Spleen (tissue), 11 donors: Measurements from ENCODE around the gene SLC25A1. TPM values are rescaled to one million over a fixed set of nuclear protein-coding genes. Genes with fewer than 3 reads are reported as not detected.

ENCODE experiments used
- DNase-seq: peaks from one replicate; pipeline ENCODE4 v3.0.0-alpha.2; 2020
- H3K27ac ChIP-seq, 8 donors: fragments of 200-600 bp; sonication (generic) in 7 of 8; 1 replicate in 4 of 8; 2 replicates in 4 of 8; pipeline versions ENCODE4 v1.5.0 to v1.8.0; 2016 to 2021; ENCODE audit warnings: inconsistent platforms in 4 of 8, mild to moderate bottlenecking in 4 of 8, moderate library complexity in 1 of 8
- H3K27me3 ChIP-seq, 7 donors: fragments of 200-600 bp; sonication (generic) in 6 of 7; replicated peaks in 1 of 7; 1 replicate in 4 of 7; 2 replicates in 3 of 7; pipeline versions ENCODE4 v1.5.0 to v1.8.0; 2016 to 2021; ENCODE audit warnings: inconsistent platforms in 3 of 7, mild to moderate bottlenecking in 1 of 7
- H3K36me3 ChIP-seq, 6 donors: fragments of 200-600 bp; sonication (generic) in 5 of 6; 1 replicate in 4 of 6; 2 replicates in 2 of 6; pipeline versions ENCODE4 v1.5.0 to v1.8.0; 2016 to 2021; ENCODE audit warnings: inconsistent platforms in 2 of 6
- H3K4me1 ChIP-seq, 6 donors: fragments of 200-600 bp; sonication (generic) in 5 of 6; 1 replicate in 3 of 6; 2 replicates in 3 of 6; pipeline versions ENCODE4 v1.5.0 to v1.8.0; 2016 to 2021; ENCODE audit warnings: inconsistent platforms in 3 of 6
- H3K4me3 ChIP-seq, 8 donors: fragments of 200-600 bp; sonication (generic) in 7 of 8; 1 replicate in 4 of 8; 2 replicates in 4 of 8; pipeline versions ENCODE4 v1.5.0 to v1.8.0; 2016 to 2021; ENCODE audit warnings: inconsistent platforms in 4 of 8, mild to moderate bottlenecking in 4 of 8, moderate library complexity in 2 of 8
- H3K9me3 ChIP-seq, 8 donors: fragments of 200-600 bp; sonication (generic) in 7 of 8; 1 replicate in 4 of 8; 2 replicates in 4 of 8; pipeline versions ENCODE4 v1.5.0 to v1.8.0; 2016 to 2021; ENCODE audit warnings: inconsistent platforms in 4 of 8
- POLR2A ChIP-seq, 3 donors: fragments of 450-650 bp; IDR thresholded peaks; one replicate each; pipeline ENCODE4 v1.5.1; 2017; ENCODE audit warnings: antibody characterized with exemption in 3 of 3, mild to moderate bottlenecking in 1 of 3
- POLR2AphosphoS5 ChIP-seq, 3 donors: sonication (generic); formaldehyde crosslinking; IDR thresholded peaks; one replicate each; pipeline ENCODE4 v1.5.1; 2017; ENCODE audit warnings: antibody characterized with exemption in 3 of 3
- WGBS, 5 donors: extraction: QIAGEN DNeasy Blood & Tissue Kit in 3 of 5; methylation state at CpG; one replicate each; pipeline versions ENCODE4 v1.1.5 to v1.1.7; 2013 to 2018; 5-methylcytosine and 5-hydroxymethylcytosine counted together
- intact Hi-C: fragments of 100-400 bp; cut with DNase I; formaldehyde crosslinking; loops from one replicate; pipeline ENCODE4 v1.15.0; 2023; ENCODE audit warnings: low total_unique reads
- polyA plus RNA-seq, 3 donors: library from polyadenylated mRNA; stranded (reverse); fragments of 200-250 nt; gene quantifications; one replicate each; pipeline ENCODE4 v1.2.1, GENCODE V29; 2013
- total RNA-seq, 7 donors: library from RNA; depleted of rRNA in 3 of 7; stranded (reverse); fragments of >200 nt in 3 of 7; fragmentation: NEBNext Ultra II Directional in 4 of 7; extraction: Animal tissue kit (Norgen Biotek cat#: 25700) in 4 of 7; gene quantifications; one replicate each; pipeline versions ENCODE4 v1.1.0 to v1.2.1, GENCODE V29; 2016 to 2021
- TF ChIP-seq, protein P1 (sequence below), 11 experiments: fragments of 200-600 bp in 7 of 11; fragments of 450-650 bp in 4 of 11; sonication (generic) in 4 of 11; IDR thresholded peaks in 8 of 11; conservative IDR thresholded peaks in 3 of 11; 1 replicate in 7 of 11; 2 replicates in 4 of 11; pipeline versions ENCODE4 v1.4.0 to v1.8.0; 2016 to 2021; ENCODE audit warnings: antibody characterized with exemption in 11 of 11, inconsistent platforms in 4 of 11, mild to moderate bottlenecking in 1 of 11
- donor health status: healthy with polysubstance abuse.
- donor health status: DM: no; HTN: no; CAD: no; lungs with moderate emphysema.
- donor health status: DM: no; HTN: no; CAD: no.
- donor health status: Bipolar disorder and iron deficiency.
- donor health status: healthy.
- donor health status: DM: no; HTN: no; CAD: no.
- donor health status: DM: yes; HTN: yes; CAD: no.

The SLC25A1 gene
- total and polyA plus RNA-seq, 10 donors = 23.5 to 59.7 (median 35.9) TPM

DNA sequence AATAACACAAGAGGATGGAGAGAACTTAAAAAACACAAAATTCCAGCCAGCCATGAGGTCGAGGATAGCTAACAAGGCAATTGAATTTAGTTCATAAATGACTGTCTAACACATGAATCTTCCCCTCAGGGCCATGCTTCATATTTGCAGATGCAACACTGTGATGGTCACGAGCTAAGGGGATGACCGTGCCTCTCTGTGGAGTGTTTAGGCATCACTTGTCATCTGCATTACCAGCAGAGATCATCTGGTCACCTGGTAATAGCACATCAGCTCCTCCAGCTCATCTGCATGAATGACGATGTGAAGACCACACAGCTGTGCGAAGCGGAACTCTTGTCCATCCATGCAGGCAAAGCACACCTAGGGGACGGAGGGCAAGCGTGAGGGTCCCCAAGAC lies 20.9 kb upstream of the SLC25A1 start:
- no peak for TF ChIP-seq POLR2AphosphoS5 (IDR thresholded peaks at IDR 0.05)
- TF ChIP-seq, protein P1, sequence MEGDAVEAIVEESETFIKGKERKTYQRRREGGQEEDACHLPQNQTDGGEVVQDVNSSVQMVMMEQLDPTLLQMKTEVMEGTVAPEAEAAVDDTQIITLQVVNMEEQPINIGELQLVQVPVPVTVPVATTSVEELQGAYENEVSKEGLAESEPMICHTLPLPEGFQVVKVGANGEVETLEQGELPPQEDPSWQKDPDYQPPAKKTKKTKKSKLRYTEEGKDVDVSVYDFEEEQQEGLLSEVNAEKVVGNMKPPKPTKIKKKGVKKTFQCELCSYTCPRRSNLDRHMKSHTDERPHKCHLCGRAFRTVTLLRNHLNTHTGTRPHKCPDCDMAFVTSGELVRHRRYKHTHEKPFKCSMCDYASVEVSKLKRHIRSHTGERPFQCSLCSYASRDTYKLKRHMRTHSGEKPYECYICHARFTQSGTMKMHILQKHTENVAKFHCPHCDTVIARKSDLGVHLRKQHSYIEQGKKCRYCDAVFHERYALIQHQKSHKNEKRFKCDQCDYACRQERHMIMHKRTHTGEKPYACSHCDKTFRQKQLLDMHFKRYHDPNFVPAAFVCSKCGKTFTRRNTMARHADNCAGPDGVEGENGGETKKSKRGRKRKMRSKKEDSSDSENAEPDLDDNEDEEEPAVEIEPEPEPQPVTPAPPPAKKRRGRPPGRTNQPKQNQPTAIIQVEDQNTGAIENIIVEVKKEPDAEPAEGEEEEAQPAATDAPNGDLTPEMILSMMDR (IDR thresholded peaks at IDR 0.05 in 8 of 11, conservative IDR thresholded peaks at IDR 0.05 in 3 of 11) = no peak
- no peak for TF ChIP-seq POLR2A (IDR thresholded peaks at IDR 0.05)
- peaks cover 0 to 8% (median 2%) of the 10 kb centered on the region in 6 donors for H3K4me1 ChIP-seq
- H3K36me3 ChIP-seq = peaks cover 0 to 93% (median 0%) of the 10 kb centered on the region in 6 donors
- H3K9me3 ChIP-seq = no peaks in the 10 kb centered on the region
- no peak for DNase-seq
- no peak overlapping the region for H3K27ac ChIP-seq
- intact Hi-C loops = no loop called here
- H3K27me3 ChIP-seq = no peaks in the 10 kb centered on the region
- WGBS, 5 donors = 84 to 94% (median 91%) methylated on average over 8 of the region's 8 CpGs
- no peak overlapping the region for H3K4me3 ChIP-seq

GRCh38 chr22:19197997-19198865 lies 19.7 kb upstream of the SLC25A1 start:
- Histone ChIP-seq H3K4me3 (no peak overlapping the region), H3K9me3 (no peaks in the 10 kb centered on the region), H3K27ac (no peak overlapping the region), H3K4me1 (peaks cover 0 to 8% (median 2%) of the 10 kb centered on the region in 6 donors), H3K36me3 (peaks cover 0 to 93% (median 0%) of the 10 kb centered on the region in 6 donors), H3K27me3 (no peaks in the 10 kb centered on the region)
- intact Hi-C loops = no loop called here
- DNase-seq = no peak
- TF ChIP-seq, protein P1 (IDR thresholded peaks at IDR 0.05 in 8 of 11, conservative IDR thresholded peaks at IDR 0.05 in 3 of 11) = no peak
- TF ChIP-seq POLR2AphosphoS5 (IDR thresholded peaks at IDR 0.05) = no peak
- WGBS, 5 donors = 87 to 93% (median 90%) methylated on average over 10 of the region's 10 CpGs

DNA sequence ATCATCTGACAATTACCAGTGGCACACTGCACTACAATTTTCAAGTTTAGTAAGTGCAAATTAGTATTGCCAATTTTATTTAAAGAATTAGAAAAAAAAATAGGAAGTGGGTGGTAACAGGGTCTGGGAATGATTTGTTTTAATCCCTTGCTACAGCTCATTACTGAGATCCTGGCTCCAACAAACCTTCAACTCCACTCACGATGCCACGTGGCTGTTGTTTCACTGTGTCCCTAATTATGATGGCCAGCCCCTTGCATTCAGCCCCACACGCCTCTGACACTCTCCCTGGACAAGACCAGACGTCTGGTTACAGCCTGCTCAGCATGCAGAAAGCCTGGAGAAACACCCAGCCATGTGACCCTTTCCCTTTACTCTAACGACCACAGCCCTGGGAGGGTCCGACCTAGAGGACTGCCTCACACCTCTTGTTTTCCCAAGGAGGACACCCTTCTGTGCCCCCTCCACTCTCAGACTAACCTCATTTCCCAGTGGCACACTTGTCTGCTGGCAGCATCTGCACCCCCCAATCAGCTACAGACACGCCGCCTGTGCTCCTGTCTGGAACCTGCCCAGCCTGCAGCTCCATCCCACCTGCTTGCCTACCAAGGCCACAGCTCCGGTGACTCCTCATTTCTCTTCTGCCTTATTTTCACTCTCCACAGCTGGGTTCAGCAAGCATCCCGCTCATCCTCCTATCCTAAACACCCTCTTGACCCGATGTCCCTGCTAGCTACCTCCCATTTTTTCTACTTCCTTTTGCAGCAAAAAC lies 18.5 kb upstream of the SLC25A1 start:
- intact Hi-C loops = no loop called here
- TF ChIP-seq, protein P1 (IDR thresholded peaks at IDR 0.05 in 8 of 11, conservative IDR thresholded peaks at IDR 0.05 in 3 of 11) = no peak
- TF ChIP-seq POLR2AphosphoS5 (IDR thresholded peaks at IDR 0.05) (no peak), POLR2A (IDR thresholded peaks at IDR 0.05) (no peak)
- H3K36me3 ChIP-seq = peaks cover 0 to 100% (median 0%) of the 10 kb centered on the region in 6 donors
- no peak overlapping the region for H3K4me3 ChIP-seq
- H3K27ac ChIP-seq = no peak overlapping the region
- H3K27me3 ChIP-seq = no peaks in the 10 kb centered on the region
- DNase-seq = no peak
- peaks cover 0 to 8% (median 2%) of the 10 kb centered on the region in 6 donors for H3K4me1 ChIP-seq
- 72 to 92% (median 85%) methylated on average over 11 of the region's 11 CpGs for whole genome bisulfite sequencing, 5 donors
- H3K9me3 ChIP-seq = no peaks in the 10 kb centered on the region
